T-helper 1 cell treated with Interleukin-12 subunit alpha and Interleukin-12 subunit beta and Interleukin-4 antibody, amounts not matched to agents 30 μg/mL and 1 μg/mL, for 36 hours (primary cell): ENCODE data around the gene LRRC27.

ENCODE experiments used
- H3K27ac Mint-ChIP-seq: one replicate; pipeline ENCODE4 v1.8.0; 2021; ENCODE audit warnings: mild to moderate bottlenecking, mixed read lengths
- H3K27me3 Mint-ChIP-seq: one replicate; pipeline ENCODE4 v1.8.0; 2021; ENCODE audit warnings: low read depth, mixed read lengths
- H3K36me3 Mint-ChIP-seq: one replicate; pipeline ENCODE4 v1.8.0; 2021; ENCODE audit warnings: low read depth, mixed read lengths
- H3K4me1 Mint-ChIP-seq: one replicate; pipeline ENCODE4 v1.8.0; 2021; ENCODE audit warnings: low read depth, mixed read lengths
- H3K4me3 Mint-ChIP-seq: one replicate; pipeline ENCODE4 v1.8.0; 2021; ENCODE audit warnings: mild to moderate bottlenecking, moderate library complexity, mixed read lengths
- H3K9me3 Mint-ChIP-seq: one replicate; pipeline ENCODE4 v1.8.0; 2021; ENCODE audit warnings: mixed read lengths

The LRRC27 gene

GRCh38 chr10:132320654-132321469 is 11.1 kb upstream of the LRRC27 start:
- Mint-ChIP-seq H3K36me3 (peaks cover 6% of the 10 kb centered on the region), H3K4me3 (no peak overlapping the region)

GRCh38 chr10:132321726-132322125 is 10.3 kb upstream of the LRRC27 start:
- H3K4me3 Mint-ChIP-seq, result no peak overlapping the region
- H3K36me3 Mint-ChIP-seq, result peaks cover 13% of the 10 kb centered on the region
- peaks cover 23% of the 10 kb centered on the region for H3K4me1 Mint-ChIP-seq
- H3K9me3 Mint-ChIP-seq, result no peaks in the 10 kb centered on the region
- H3K27ac Mint-ChIP-seq, result no peak overlapping the region
- H3K27me3 Mint-ChIP-seq, result no peaks in the 10 kb centered on the region

More at GRCh38 chr10:132320654-132321469, 11.1 kb upstream of the LRRC27 start:
- Mint-ChIP-seq H3K9me3 (no peaks in the 10 kb centered on the region), H3K4me1 (peaks cover 15% of the 10 kb centered on the region), H3K27ac (no peak overlapping the region), H3K27me3 (no peaks in the 10 kb centered on the region)

GRCh38 chr10:132322586-132323048 is 9.4 kb upstream of the LRRC27 start:
- Mint-ChIP-seq H3K4me3 (no peak overlapping the region), H3K9me3 (no peaks in the 10 kb centered on the region), H3K4me1 (peaks cover 28% of the 10 kb centered on the region), H3K27ac (no peak overlapping the region), H3K27me3 (no peaks in the 10 kb centered on the region), H3K36me3 (peaks cover 18% of the 10 kb centered on the region)

DNA sequence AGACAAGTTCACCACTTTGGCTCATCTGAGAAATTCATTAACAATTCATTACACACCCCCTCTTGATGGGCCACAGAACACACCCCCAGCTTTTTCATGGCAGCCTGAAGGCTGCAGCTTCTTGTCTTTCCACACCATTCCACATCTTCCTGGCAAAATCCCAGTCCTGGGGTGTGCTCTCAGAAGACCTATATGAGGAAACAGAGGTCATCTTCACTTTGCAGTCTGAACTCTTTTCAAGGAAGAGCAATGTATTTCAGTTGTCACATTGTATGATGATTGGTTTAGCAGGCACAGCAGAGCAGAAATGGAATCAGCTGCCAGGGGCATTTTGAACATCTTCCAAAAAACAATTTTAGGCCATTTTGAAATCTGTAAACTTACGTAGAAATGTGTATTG is 7.8 kb upstream of the LRRC27 start:
- peaks cover 39% of the 10 kb centered on the region for H3K4me1 Mint-ChIP-seq
- no peaks in the 10 kb centered on the region for H3K27me3 Mint-ChIP-seq
- no peak overlapping the region for H3K27ac Mint-ChIP-seq
- no peaks in the 10 kb centered on the region for H3K9me3 Mint-ChIP-seq
- peaks cover 26% of the 10 kb centered on the region for H3K36me3 Mint-ChIP-seq
- no peak overlapping the region for H3K4me3 Mint-ChIP-seq

DNA sequence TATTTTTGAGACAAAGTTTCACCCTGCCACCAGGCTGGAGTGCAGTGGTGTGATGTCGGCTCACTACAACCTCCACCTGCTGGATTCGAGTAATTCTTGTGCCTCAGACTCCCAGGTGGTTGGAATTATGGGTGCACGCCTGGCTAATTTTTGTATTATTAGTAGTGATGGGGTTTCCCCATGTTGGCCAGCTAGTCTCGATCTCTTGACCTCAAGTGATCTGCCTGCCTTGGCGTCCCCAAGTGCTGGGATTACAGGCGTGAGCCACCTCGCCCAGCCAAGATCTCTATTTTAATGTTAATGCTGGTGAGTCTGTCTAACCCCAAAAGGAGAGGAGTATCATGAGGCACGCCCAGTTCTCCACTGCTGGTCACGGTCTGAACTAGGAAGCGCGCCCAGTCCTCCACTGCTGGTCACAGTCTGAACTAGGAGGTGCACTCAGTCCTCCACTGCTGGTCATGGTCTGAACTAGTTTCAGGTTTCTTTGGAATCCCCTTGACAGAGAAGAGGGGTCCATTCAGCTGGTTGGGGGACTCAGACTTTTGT is 5.6 kb upstream of the LRRC27 start:
- H3K4me1 Mint-ChIP-seq, result peaks cover 39% of the 10 kb centered on the region
- no peaks in the 10 kb centered on the region for H3K27me3 Mint-ChIP-seq
- no peak overlapping the region for H3K4me3 Mint-ChIP-seq
- H3K36me3 Mint-ChIP-seq, result peaks cover 37% of the 10 kb centered on the region
- H3K9me3 Mint-ChIP-seq, result no peaks in the 10 kb centered on the region
- H3K27ac Mint-ChIP-seq, result no peak overlapping the region

DNA sequence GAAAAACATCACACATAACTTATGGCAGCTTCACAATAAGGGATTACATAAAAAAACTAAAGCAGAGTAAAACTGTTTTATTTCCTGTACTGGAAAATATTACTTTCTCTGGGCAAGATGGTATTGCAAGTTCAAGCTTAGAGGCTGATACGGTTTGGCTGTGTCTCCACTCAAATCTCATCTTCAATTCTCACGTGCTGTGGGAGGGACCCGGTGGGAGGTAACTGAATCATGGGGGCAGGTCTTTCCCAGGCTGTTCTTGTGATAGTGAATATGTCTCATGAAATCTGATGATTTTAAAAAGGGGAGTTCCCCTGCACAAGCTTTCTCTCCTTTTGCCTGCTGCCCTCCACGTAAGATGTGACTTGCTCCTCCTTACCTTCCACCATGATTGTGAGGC is 5.1 kb upstream of the LRRC27 start:
- Mint-ChIP-seq H3K27ac (no peak overlapping the region), H3K4me1 (peaks cover 40% of the 10 kb centered on the region), H3K27me3 (no peaks in the 10 kb centered on the region), H3K9me3 (no peaks in the 10 kb centered on the region), H3K36me3 (peaks cover 37% of the 10 kb centered on the region), H3K4me3 (no peak overlapping the region)

DNA sequence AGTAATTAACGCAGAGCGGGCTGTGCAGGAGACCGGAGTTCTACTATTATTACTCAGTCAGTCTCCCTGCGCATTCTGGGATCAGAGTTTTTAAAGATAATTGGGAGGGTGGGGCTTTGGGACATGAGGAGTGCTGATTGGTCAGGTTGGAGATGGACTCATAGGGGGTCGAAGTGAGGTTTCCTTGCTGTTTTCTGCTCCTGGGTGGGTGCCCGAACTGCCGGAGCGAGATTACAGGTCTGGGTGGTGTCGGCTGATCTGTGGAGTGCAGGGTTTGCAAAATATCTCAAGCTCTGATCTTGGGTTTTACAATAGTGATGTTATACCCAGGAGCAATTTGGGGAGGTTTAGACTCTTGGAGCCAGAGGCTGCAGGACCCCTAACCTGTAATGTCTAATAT is 3.9 kb upstream of the LRRC27 start:
- Mint-ChIP-seq H3K36me3 (peaks cover 37% of the 10 kb centered on the region), H3K27ac (peak overlapping the region; percentile 24), H3K27me3 (peaks cover 1% of the 10 kb centered on the region), H3K4me1 (peaks cover 48% of the 10 kb centered on the region), H3K9me3 (no peaks in the 10 kb centered on the region), H3K4me3 (no peak overlapping the region)

- Mint-ChIP-seq H3K27ac (no peak overlapping the region), H3K9me3 (no peaks in the 10 kb centered on the region), H3K4me3 (peak overlapping the region; percentile 39), H3K36me3 (peaks cover 37% of the 10 kb centered on the region), H3K4me1 (peaks cover 51% of the 10 kb centered on the region), H3K27me3 (peaks cover 5% of the 10 kb centered on the region)
Observed at GRCh38 chr10:132328738-132329137, 3.3 kb upstream of the LRRC27 start.

- H3K36me3 Mint-ChIP-seq, result peaks cover 32% of the 10 kb centered on the region
- H3K9me3 Mint-ChIP-seq, result no peaks in the 10 kb centered on the region
- peak overlapping the region; percentile 73 for H3K27ac Mint-ChIP-seq
- peak overlapping the region; percentile 86 for H3K4me3 Mint-ChIP-seq
- H3K4me1 Mint-ChIP-seq, result peaks cover 48% of the 10 kb centered on the region
- peaks cover 5% of the 10 kb centered on the region for H3K27me3 Mint-ChIP-seq
Observed at GRCh38 chr10:132329565-132330485, 2.2 kb upstream of the LRRC27 start.

DNA sequence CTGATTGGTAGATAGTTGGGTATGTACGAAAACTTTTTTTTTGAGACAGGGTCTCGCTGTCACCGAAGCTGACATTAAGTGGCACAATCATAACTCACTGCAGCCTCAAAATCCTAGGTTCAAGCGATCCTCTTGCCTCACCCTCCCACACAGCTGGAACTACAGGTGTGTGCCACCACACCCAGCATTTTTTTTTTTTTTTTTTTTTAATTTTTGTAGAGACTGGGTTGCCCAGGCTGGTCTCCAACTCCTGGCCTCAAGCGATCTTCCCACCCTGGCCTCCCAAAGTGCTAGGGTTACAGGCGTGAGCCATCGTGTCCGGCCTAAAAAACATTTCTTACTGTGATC is 1.5 kb upstream of the LRRC27 start:
- Mint-ChIP-seq H3K4me1 (peaks cover 48% of the 10 kb centered on the region), H3K27ac (peak overlapping the region; percentile 73), H3K36me3 (peaks cover 33% of the 10 kb centered on the region), H3K9me3 (no peaks in the 10 kb centered on the region), H3K27me3 (peaks cover 5% of the 10 kb centered on the region), H3K4me3 (peak overlapping the region; percentile 86)

DNA sequence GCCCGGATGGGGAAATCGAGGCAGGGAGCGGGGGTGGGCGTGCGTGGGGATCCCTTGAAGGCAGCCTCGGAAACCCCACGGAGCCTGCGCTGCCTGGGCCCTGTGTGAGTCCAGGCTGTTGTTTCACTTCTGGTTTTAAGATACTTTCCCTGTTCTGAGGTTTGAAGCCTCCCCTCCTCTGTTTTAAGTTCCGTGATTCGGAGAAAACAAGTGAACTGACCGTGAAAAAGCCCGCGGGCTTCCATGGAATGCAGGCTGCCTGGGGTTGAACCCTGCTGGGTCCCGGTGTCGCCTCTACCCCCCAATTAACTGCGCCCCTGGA is 401 bp downstream of the LRRC27 start:
- peak overlapping the region; percentile 94 for H3K27ac Mint-ChIP-seq
- peaks cover 21% of the 10 kb centered on the region for H3K36me3 Mint-ChIP-seq
- peaks cover 40% of the 10 kb centered on the region for H3K4me1 Mint-ChIP-seq
- H3K27me3 Mint-ChIP-seq, result peaks cover 5% of the 10 kb centered on the region
- peak overlapping the region; percentile 86 for H3K4me3 Mint-ChIP-seq
- H3K9me3 Mint-ChIP-seq, result no peaks in the 10 kb centered on the region

DNA sequence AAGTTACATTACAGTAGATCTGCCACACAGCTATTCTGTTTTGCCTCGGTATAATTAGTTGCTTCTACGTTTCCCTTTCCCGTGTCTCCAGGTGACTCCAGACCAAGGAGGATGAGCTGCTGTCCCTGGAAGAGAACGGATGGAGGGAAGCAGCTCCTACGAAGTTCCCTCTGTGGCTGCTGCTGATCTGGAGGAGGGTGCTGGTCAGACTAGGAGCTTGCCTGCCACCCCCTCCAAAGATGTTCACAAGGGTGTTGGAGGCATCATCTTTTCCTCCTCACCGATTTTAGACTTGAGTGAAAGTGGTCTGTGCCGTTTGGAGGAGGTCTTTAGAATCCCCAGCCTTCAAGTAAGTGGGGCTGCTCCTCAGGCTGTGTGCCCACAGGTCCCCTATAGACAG is 1.4 kb downstream of the LRRC27 start:
- no peaks in the 10 kb centered on the region for H3K9me3 Mint-ChIP-seq
- peaks cover 36% of the 10 kb centered on the region for H3K4me1 Mint-ChIP-seq
- no peak overlapping the region for H3K27ac Mint-ChIP-seq

GRCh38 chr10:132334631-132335188 is 2.7 kb downstream of the LRRC27 start:
- Mint-ChIP-seq H3K36me3 (peaks cover 13% of the 10 kb centered on the region), H3K4me3 (no peak overlapping the region), H3K27ac (no peak overlapping the region), H3K9me3 (no peaks in the 10 kb centered on the region), H3K27me3 (peaks cover 5% of the 10 kb centered on the region), H3K4me1 (peaks cover 27% of the 10 kb centered on the region)

More for the DNA sequence above, 1.4 kb downstream of the LRRC27 start:
- Mint-ChIP-seq H3K36me3 (peaks cover 14% of the 10 kb centered on the region), H3K4me3 (peak overlapping the region; percentile 86), H3K27me3 (peaks cover 5% of the 10 kb centered on the region)
